ENCODE results near the gene NPR3. TPM values are rescaled to one million over a fixed set of nuclear protein-coding genes. Genes with fewer than 3 reads are reported as not detected.

Gene NPR3
- total RNA-seq, 4 donors from 2014 or later: 25.4 to 45.1 (median 31.5) TPM

GRCh38 chr5:32808783-32809182 lies 97.7 kb downstream of the NPR3 start:
- no peak overlapping the region for H3K4me3 ChIP-seq (replicated peaks in 1 of 3)
- DNase-seq: no peak
- TF ChIP-seq CTCF (IDR thresholded peaks at IDR 0.05) (no peak), POLR2A (IDR thresholded peaks at IDR 0.05) (no peak)
- H3K27me3 ChIP-seq: no peaks in the 10 kb centered on the region
- WGBS, 2 donors: 91 to 95% methylated on average over 1 of the region's 1 CpG
- H3K36me3 ChIP-seq: no peaks in the 10 kb centered on the region
- H3K9me3 ChIP-seq: no peaks in the 10 kb centered on the region
- no peak overlapping the region for H3K27ac ChIP-seq
- intact Hi-C loops (cut with DNase I): no loop called here
- peaks cover 11 to 12% of the 10 kb centered on the region in 2 donors for H3K4me1 ChIP-seq

- H3K4me1 ChIP-seq: peaks cover 11 to 12% of the 10 kb centered on the region in 2 donors
- WGBS, 2 donors: 45 to 46% methylated on average over 2 of the region's 2 CpGs
- intact Hi-C loops (cut with DNase I): no loop called here
- no peaks in the 10 kb centered on the region for H3K36me3 ChIP-seq
- H3K9me3 ChIP-seq: no peaks in the 10 kb centered on the region
- H3K4me3 ChIP-seq (replicated peaks in 1 of 3): no peak overlapping the region
- no peak for TF ChIP-seq CTCF (IDR thresholded peaks at IDR 0.05)
- TF ChIP-seq POLR2A (IDR thresholded peaks at IDR 0.05): no peak
- no peak overlapping the region for H3K27ac ChIP-seq
- H3K27me3 ChIP-seq: no peaks in the 10 kb centered on the region
- no peak for DNase-seq
Observed at GRCh38 chr5:32810804-32811203, 99.7 kb downstream of the NPR3 start.

GRCh38 chr5:32812399-32812798 lies 101.3 kb downstream of the NPR3 start:
- 97 to 98% methylated on average over 5 of the region's 5 CpGs for WGBS, 2 donors
- no peaks in the 10 kb centered on the region for H3K36me3 ChIP-seq
- TF ChIP-seq CTCF (IDR thresholded peaks at IDR 0.05): no peak
- no peak for TF ChIP-seq POLR2A (IDR thresholded peaks at IDR 0.05)
- peaks cover 11 to 12% of the 10 kb centered on the region in 2 donors for H3K4me1 ChIP-seq
- no peaks in the 10 kb centered on the region for H3K9me3 ChIP-seq
- no peak for DNase-seq
- H3K27ac ChIP-seq: no peak overlapping the region
- H3K27me3 ChIP-seq: no peaks in the 10 kb centered on the region
- no peak overlapping the region for H3K4me3 ChIP-seq (replicated peaks in 1 of 3)
- intact Hi-C loops (cut with DNase I): no loop called here

- Histone ChIP-seq H3K4me1 (peaks cover 11 to 12% of the 10 kb centered on the region in 2 donors), H3K27ac (no peak overlapping the region), H3K27me3 (no peaks in the 10 kb centered on the region), H3K9me3 (no peaks in the 10 kb centered on the region), H3K4me3 (replicated peaks in 1 of 3) (no peak overlapping the region), H3K36me3 (no peaks in the 10 kb centered on the region)
- intact Hi-C loops (cut with DNase I): no loop called here
- TF ChIP-seq CTCF (IDR thresholded peaks at IDR 0.05): no peak
- TF ChIP-seq POLR2A (IDR thresholded peaks at IDR 0.05): no peak
- no peak for DNase-seq
Observed at GRCh38 chr5:32814141-32814540, 103.0 kb downstream of the NPR3 start.

GRCh38 chr5:32814620-32815019 lies 103.5 kb downstream of the NPR3 start:
- Histone ChIP-seq H3K27me3 (no peaks in the 10 kb centered on the region), H3K27ac (no peak overlapping the region), H3K9me3 (no peaks in the 10 kb centered on the region), H3K4me1 (peaks cover 11 to 12% of the 10 kb centered on the region in 2 donors), H3K4me3 (replicated peaks in 1 of 3) (no peak overlapping the region), H3K36me3 (no peaks in the 10 kb centered on the region)
- no peak for DNase-seq
- intact Hi-C loops (cut with DNase I): no loop called here
- TF ChIP-seq CTCF (IDR thresholded peaks at IDR 0.05) (no peak), POLR2A (IDR thresholded peaks at IDR 0.05) (no peak)

Data from thyroid gland (tissue), 4 donors.